GM12878 (cell line): Measurements from ENCODE around the gene WDR53.

Experiments
- BRCA1 ChIP-seq: IDR thresholded peaks from 2 replicates; pipeline ENCODE4 v1.6.1; 2011; ENCODE audit warnings: low read depth, low read length, improper control_type of control experiment
- CEBPB ChIP-seq, 2 experiments: fragments of 150-350 bp in 1 of 2; IDR thresholded peaks; 2 replicates each; pipeline ENCODE4 v1.6.1; 2012 to 2014; ENCODE audit warnings: low read depth in 2 of 2, low read length in 2 of 2, borderline replicate concordance in 1 of 2, inconsistent platforms in 1 of 2
- EZH2 ChIP-seq: IDR thresholded peaks from 2 replicates; pipeline ENCODE4 v1.6.1; 2012; ENCODE audit warnings: low read depth, mild to moderate bottlenecking, control low read depth, inconsistent platforms, low read length, borderline replicate concordance; ENCODE audit not compliant: control insufficient read depth
- IKZF2 ChIP-seq, 2 experiments: fragments of 450-650 bp; IDR thresholded peaks; 2 replicates each; pipeline ENCODE4 v1.6.1; 2017; ENCODE audit warnings: mild to moderate bottlenecking in 2 of 2, moderate library complexity in 2 of 2
- NFIC ChIP-seq: IDR thresholded peaks from 2 replicates; pipeline ENCODE4 v1.6.1; 2012; ENCODE audit warnings: low read depth, mild to moderate bottlenecking, inconsistent platforms, low read length, moderate library complexity
- SIX5 ChIP-seq: IDR thresholded peaks from 2 replicates; pipeline ENCODE4 v1.6.1; 2011; ENCODE audit warnings: mild to moderate bottlenecking, low read depth, low read length, moderate library complexity; ENCODE audit not compliant: severe bottlenecking
- TF ChIP-seq, protein P1 (sequence below): IDR thresholded peaks from 2 replicates; pipeline ENCODE4 v1.6.1; 2012; ENCODE audit warnings: low read depth, low read length, improper control_type of control experiment
- TF ChIP-seq, protein P2 (sequence below), 3 experiments: IDR thresholded peaks in 2 of 3; conservative IDR thresholded peaks in 1 of 3; 2 replicates each; pipeline ENCODE4 v1.5.1; 2011; ENCODE audit warnings: low read depth in 3 of 3, low read length in 3 of 3, mild to moderate bottlenecking in 3 of 3, control low read depth in 2 of 3, moderate library complexity in 2 of 3, inconsistent platforms in 1 of 3, mixed read lengths in 1 of 3; ENCODE audit not compliant: control insufficient read depth in 2 of 3, insufficient read depth in 1 of 3; ENCODE audit errors: extremely low read depth in 1 of 3

DNA sequence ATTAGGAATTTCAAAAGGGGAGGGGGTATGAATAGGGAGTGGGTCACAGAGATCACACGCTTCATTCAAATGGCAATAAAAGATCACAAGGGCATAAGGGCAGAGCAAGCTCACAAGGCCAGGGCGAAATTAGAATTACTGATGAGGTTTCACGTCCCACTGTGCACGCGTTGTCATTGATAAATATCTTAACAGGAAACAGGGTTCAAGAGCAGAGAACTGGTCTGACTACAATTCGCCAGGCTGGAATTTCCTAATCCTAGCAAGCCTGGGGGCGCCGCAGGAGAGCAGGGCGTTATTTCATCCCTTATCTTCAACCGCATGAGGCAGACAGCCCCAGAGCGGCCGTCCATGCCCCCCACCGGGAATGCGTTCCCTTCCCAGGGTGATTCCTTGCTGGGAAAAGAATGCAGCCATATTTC lies 35.1 kb downstream of the WDR53 start:
- TF ChIP-seq IKZF2 (IDR thresholded peaks at IDR 0.05) = no peak
- TF ChIP-seq EZH2 = no peak
- no peak for TF ChIP-seq CEBPB (IDR thresholded peaks at IDR 0.05; ENCODE audit: borderline replicate concordance in 1 of 2, low read depth in 2 of 2, low read length in 2 of 2)
- TF ChIP-seq, protein P1, sequence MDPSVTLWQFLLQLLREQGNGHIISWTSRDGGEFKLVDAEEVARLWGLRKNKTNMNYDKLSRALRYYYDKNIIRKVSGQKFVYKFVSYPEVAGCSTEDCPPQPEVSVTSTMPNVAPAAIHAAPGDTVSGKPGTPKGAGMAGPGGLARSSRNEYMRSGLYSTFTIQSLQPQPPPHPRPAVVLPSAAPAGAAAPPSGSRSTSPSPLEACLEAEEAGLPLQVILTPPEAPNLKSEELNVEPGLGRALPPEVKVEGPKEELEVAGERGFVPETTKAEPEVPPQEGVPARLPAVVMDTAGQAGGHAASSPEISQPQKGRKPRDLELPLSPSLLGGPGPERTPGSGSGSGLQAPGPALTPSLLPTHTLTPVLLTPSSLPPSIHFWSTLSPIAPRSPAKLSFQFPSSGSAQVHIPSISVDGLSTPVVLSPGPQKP = no peak
- TF ChIP-seq NFIC = no peak
- TF ChIP-seq, protein P2, sequence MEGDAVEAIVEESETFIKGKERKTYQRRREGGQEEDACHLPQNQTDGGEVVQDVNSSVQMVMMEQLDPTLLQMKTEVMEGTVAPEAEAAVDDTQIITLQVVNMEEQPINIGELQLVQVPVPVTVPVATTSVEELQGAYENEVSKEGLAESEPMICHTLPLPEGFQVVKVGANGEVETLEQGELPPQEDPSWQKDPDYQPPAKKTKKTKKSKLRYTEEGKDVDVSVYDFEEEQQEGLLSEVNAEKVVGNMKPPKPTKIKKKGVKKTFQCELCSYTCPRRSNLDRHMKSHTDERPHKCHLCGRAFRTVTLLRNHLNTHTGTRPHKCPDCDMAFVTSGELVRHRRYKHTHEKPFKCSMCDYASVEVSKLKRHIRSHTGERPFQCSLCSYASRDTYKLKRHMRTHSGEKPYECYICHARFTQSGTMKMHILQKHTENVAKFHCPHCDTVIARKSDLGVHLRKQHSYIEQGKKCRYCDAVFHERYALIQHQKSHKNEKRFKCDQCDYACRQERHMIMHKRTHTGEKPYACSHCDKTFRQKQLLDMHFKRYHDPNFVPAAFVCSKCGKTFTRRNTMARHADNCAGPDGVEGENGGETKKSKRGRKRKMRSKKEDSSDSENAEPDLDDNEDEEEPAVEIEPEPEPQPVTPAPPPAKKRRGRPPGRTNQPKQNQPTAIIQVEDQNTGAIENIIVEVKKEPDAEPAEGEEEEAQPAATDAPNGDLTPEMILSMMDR (IDR thresholded peaks at IDR 0.05 in 2 of 3, conservative IDR thresholded peaks at IDR 0.05 in 1 of 3; ENCODE audit: control insufficient read depth in 2 of 3, extremely low read depth in 1 of 3, insufficient read depth in 1 of 3, low read depth in 3 of 3, low read length in 3 of 3) = no peak
- no peak for TF ChIP-seq BRCA1
- no peak for TF ChIP-seq SIX5
